Dendritic cell treated with granulocyte-macrophage colony-stimulating factor and Interleukin-4, amounts not matched to agents 40 ng/mL and 50 ng/mL, for 4 days (primary cell): ENCODE results near the gene TMCO4.
"Not testable (repeated sequence)": the region's sequence is repeated elsewhere in the genome, so short reads cannot be mapped to it uniquely, and the experiment has no call there.

Experiments
- H3K27ac Mint-ChIP-seq: one replicate; pipeline ENCODE4 v1.8.0; 2022; ENCODE audit warnings: mild to moderate bottlenecking, mixed read lengths
- H3K27me3 Mint-ChIP-seq: one replicate; pipeline ENCODE4 v1.8.0; 2022; ENCODE audit warnings: mild to moderate bottlenecking, mixed read lengths
- H3K36me3 Mint-ChIP-seq: one replicate; pipeline ENCODE4 v1.8.0; 2022; ENCODE audit warnings: low read depth, mixed read lengths
- H3K4me1 Mint-ChIP-seq: one replicate; pipeline ENCODE4 v1.8.0; 2022; ENCODE audit warnings: low read depth, mixed read lengths
- H3K4me3 Mint-ChIP-seq: one replicate; pipeline ENCODE4 v1.8.0; 2022; ENCODE audit warnings: mild to moderate bottlenecking, moderate library complexity, mixed read lengths
- H3K9me3 Mint-ChIP-seq: one replicate; pipeline ENCODE4 v1.8.0; 2022; ENCODE audit warnings: mixed read lengths
- intact Hi-C: fragments of 100-400 bp; cut with micrococcal nuclease; formaldehyde crosslinking; loops from one replicate; pipeline ENCODE4 v1.15.0; 2022

Gene TMCO4

DNA sequence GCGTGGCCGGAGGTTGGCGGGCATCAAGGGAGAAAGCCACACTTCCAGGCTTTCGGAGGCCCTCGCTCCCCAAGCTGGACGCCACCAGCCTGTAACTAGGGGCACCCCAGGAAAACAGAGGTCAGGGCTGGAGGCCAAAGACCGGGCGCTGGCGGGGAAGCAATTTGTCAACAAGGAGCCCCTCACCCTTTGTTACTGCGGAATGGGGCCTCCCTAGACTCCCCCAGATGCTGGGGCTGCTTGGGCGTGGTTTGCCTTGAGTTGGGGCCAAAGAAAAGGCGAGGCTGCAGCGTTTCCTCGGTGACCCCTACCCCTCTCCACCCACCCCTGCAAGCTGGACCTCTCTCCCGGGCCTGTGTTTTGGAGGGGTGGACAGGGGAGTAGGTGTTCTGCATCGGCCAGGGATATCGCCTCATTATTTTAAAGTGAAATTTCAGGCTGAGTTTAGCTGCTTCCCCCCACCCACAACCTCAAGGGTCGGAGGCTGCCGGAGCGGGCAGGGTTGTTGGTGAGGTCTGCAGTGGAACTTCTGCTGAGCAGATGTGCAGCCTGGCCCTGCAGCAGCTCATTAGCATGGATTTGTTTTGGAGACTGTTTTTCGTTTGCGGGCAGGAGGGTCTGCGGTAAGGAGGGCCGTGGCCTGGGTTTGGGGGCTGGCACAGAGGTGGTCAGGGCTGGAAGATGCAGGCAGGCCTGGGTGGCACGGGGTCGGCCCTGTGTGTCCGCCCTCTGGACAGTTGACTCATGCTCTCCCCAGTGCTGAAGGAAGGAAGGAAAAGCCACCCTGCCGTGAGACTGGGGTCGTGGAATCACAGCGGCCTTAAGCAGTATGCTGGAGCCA is 154.1 kb downstream of the TMCO4 start:
- H3K9me3 Mint-ChIP-seq, result no peaks in the 10 kb centered on the region
- H3K36me3 Mint-ChIP-seq, result no peaks in the 10 kb centered on the region
- peaks cover 81% of the 10 kb centered on the region for H3K27me3 Mint-ChIP-seq
- intact Hi-C loops, result no loop called here
- H3K4me1 Mint-ChIP-seq, result peaks cover 29% of the 10 kb centered on the region
- no peak overlapping the region for H3K4me3 Mint-ChIP-seq
- no peak overlapping the region for H3K27ac Mint-ChIP-seq

DNA sequence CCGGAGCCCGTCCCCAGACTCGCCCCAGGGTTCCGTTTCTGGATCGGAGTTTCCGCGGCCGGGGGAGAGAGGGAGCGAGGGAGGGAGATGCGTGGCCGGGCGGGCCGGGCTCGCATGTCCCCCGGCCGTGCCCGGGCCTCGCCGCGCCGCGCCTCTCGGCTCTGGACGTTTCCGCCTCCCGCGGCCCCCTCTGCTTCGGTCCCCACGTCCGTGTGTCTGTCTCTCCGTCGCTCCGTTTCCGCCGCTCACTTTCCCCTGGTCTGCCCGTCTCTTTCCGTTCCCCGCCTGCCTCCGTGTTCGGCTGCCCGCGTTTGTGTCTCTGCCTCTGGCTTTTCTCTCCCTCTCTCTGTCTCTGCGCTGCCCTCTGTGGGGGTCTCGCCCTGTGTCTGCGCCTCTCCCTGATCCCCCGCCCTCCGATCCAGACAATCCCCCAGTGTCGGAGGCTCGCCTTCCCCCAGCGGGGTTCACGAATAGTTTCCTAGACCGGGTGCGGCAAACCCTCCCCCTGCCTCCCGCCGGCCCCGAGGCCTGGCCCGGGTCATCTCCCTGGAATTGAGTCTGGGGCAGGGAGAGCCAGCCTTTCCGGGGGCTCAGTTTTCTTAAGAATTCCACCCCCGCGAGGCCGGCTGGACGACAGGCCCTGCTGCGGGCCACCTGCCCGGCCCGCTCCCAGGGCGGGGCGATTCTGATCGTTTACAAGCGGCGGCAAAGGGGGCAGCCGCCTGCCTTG is 154.9 kb downstream of the TMCO4 start:
- peaks cover 28% of the 10 kb centered on the region for H3K4me1 Mint-ChIP-seq

DNA sequence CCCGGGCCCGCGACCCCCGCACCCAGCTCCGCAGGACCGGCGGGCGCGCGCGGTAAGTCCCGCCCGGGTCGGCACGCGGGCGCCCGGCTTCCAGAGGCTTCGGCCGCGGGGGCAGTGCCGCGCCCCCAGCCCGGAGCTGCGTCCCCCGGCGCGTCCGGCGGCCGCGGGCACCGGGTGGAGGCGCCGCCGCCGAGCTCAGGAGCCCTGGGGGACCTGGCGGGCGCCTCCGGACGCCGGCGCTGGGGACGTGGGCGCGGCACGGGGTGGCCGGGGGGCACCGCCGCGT is 155.4 kb downstream of the TMCO4 start:
- Mint-ChIP-seq H3K4me3 (no peak overlapping the region), H3K27me3 (peaks cover 80% of the 10 kb centered on the region), H3K36me3 (no peaks in the 10 kb centered on the region)

More for the DNA sequence above, 154.9 kb downstream of the TMCO4 start:
- Mint-ChIP-seq H3K4me3 (peak overlapping the region; percentile 77), H3K36me3 (no peaks in the 10 kb centered on the region), H3K27me3 (peaks cover 79% of the 10 kb centered on the region), H3K27ac (peak overlapping the region; percentile 2), H3K9me3 (no peaks in the 10 kb centered on the region)
- intact Hi-C loops, result no loop called here

DNA sequence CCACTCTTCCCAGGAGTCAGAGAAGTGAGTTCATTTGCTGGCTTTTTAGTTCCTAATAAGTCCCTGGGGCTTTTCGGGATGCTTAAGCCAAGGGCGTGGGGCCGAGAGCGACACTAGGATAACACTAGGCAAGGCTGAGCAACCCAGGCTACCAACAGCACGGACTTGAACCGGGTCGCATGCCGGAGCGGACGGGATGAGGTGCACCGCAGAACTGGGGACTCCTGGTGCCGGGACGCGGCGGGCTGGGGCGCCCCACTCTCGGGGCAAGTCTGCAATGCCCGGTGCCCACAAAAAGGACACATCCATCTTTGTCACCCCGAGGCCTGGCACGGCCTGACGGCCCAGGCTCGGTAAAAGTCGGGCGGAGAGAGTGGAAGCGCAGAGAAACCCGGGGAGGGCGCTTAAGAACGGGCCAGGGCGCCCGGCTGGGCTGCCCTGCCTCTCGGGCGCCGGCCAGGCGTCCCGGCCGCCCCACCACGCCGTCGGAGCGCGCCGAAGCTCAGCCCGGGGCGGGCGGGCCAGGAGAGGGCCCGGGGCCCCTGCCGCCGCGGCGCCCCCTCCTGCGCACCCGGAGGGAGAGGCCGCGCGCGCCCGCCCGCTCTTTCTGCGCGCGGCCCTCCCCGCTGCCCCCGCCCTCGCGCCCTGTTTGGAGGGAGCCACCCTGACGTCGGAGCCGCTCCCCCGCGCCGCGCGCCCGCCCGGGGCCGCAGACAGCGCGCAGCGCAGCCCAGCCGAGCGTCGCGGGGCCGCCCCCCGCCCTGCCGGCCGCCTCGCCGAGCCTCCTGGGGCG is 155.9 kb downstream of the TMCO4 start, which contains the start of gene NBL1:
Gene NBL1 (plus strand): TSS at position 710 of the 793 bp plus-strand sequence. CDS start 10,720 bp downstream, outside the sequence.
- Mint-ChIP-seq H3K27me3 (peaks cover 81% of the 10 kb centered on the region), H3K4me3 (peak within 1 kb of the TSS; percentile 77), H3K36me3 (no peaks in the 10 kb centered on the region), H3K27ac (peak within 1 kb of the TSS; percentile 2), H3K9me3 (no peaks in the 10 kb centered on the region), H3K4me1 (peaks cover 28% of the 10 kb centered on the region)
- intact Hi-C loops, result no loop called here

More for the DNA sequence above, 155.4 kb downstream of the TMCO4 start:
- intact Hi-C loops, result no loop called here
- H3K4me1 Mint-ChIP-seq, result peaks cover 28% of the 10 kb centered on the region
- H3K27ac Mint-ChIP-seq, result no peak overlapping the region
- no peaks in the 10 kb centered on the region for H3K9me3 Mint-ChIP-seq

DNA sequence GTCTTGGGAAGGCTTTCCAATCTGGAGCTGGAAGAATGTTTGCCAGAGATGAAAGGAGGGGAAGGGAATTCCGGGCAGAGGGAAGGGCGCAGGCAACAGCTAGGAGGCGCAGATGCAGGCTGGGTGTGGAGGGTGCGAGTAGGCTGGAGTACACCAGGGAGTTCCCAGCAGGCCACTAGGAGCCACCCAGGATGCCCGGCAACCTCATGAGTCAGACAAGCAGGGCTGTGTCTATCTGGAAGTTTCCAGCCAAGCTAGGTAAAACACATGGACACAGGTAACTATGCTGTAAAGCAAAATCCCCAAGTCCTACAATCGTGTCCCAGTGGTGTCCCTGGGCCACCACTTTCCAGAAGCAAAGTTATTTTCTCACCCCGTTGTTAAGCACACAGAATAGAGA is 156.6 kb downstream of the TMCO4 start:
- no peaks in the 10 kb centered on the region for H3K9me3 Mint-ChIP-seq
- H3K27ac Mint-ChIP-seq, result no peak overlapping the region
- H3K4me1 Mint-ChIP-seq, result peaks cover 28% of the 10 kb centered on the region
- H3K36me3 Mint-ChIP-seq, result no peaks in the 10 kb centered on the region
- intact Hi-C loops, result no loop called here
- H3K4me3 Mint-ChIP-seq, result no peak overlapping the region
- peaks cover 79% of the 10 kb centered on the region for H3K27me3 Mint-ChIP-seq

DNA sequence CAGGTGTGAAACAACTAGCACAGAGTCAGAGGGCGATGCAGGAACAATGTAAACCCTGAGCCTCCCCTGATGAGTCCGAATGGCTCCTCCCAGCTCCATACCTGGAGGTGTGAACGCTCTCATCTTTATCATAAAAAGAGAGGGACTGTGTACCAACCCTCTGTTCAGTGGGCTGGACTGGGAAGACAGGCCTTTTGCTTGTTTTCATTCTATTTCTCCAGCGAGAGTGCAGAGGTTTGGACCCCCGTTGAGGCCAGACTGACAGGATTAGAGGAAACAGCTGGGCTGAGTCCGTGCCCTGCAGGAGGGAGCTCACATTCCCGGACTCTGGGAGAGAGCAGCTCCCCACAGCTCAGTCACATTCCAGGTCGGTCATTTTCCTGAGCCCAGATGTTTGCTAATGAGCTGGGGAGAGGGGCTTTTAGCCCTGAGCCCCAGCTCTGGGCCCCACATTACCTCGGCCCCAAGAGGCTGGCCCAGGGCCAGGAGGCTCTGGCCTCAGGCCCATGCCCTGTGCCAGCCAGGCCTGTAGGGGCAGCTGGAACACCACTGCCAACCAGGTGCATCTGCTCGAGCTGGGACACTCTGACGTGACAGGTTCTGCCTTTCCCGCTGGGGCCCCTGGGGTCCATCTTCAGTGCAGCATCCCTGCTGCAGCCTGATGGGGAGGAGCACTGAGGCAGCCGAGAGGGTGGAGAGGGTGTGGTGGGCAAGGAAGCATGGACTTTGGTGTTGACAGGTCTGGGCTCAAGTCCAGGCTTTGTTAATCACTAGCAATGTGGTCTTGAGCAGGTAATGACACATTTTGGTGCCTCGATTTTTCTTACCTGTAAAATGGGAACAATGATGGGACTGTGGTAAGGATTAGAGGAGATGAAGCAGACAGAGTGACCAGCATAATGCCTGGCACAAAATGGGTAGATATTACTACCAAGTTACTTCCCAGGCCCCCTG is 159.1 kb downstream of the TMCO4 start:
- Mint-ChIP-seq H3K36me3 (no peaks in the 10 kb centered on the region), H3K4me1 (peaks cover 17% of the 10 kb centered on the region), H3K27me3 (peaks cover 59% of the 10 kb centered on the region), H3K9me3 (no peaks in the 10 kb centered on the region), H3K4me3 (no peak overlapping the region), H3K27ac (no peak overlapping the region)
- intact Hi-C loops, result no loop called here

DNA sequence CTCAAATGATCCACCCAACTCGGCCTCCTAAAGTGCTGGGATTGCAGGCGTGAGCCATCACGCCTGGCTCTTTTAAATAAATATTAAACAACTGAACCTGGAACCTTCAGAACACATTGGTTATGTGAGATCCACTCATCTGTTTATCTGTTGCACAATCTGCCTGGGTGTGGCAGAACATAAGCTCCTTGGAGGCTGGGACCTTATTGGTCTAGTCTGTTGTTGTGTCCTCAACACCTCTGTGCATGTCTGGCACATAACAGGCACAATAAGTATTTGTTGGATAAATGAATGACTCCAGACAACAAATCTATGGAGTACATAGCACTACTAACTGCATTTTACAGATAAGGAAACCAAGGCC is 159.7 kb downstream of the TMCO4 start:
- H3K36me3 Mint-ChIP-seq, result no peaks in the 10 kb centered on the region
- intact Hi-C loops, result no loop called here
- H3K27me3 Mint-ChIP-seq, result peaks cover 53% of the 10 kb centered on the region
- H3K27ac Mint-ChIP-seq, result no peak overlapping the region
- H3K4me1 Mint-ChIP-seq, result peaks cover 14% of the 10 kb centered on the region
- no peak overlapping the region for H3K4me3 Mint-ChIP-seq
- H3K9me3 Mint-ChIP-seq, result no peaks in the 10 kb centered on the region

DNA sequence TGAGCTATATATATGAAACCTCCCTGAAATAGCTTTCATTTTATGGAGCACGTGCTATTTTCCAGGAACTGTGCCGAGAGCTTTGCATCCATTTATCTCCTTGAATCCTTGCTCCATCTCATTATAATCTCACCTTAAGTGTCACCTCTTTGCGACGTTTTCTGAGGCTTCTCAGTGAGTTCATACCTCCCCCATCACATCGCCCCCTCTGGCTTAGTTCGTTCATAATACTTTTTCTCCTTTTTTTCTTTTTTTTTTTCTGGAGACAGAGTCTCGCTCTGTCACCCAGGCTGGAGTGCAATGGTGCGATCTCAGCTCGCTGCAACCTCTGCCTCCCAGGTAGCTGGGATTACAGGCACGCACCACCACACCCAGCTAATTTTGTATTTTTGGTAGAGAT is 160.5 kb downstream of the TMCO4 start:
- H3K36me3 Mint-ChIP-seq, H3K4me3 Mint-ChIP-seq, intact Hi-C loops, H3K4me1 Mint-ChIP-seq, H3K27ac Mint-ChIP-seq, H3K9me3 Mint-ChIP-seq: not testable (repeated sequence)
- peaks cover 49% of the 10 kb centered on the region for H3K27me3 Mint-ChIP-seq

DNA sequence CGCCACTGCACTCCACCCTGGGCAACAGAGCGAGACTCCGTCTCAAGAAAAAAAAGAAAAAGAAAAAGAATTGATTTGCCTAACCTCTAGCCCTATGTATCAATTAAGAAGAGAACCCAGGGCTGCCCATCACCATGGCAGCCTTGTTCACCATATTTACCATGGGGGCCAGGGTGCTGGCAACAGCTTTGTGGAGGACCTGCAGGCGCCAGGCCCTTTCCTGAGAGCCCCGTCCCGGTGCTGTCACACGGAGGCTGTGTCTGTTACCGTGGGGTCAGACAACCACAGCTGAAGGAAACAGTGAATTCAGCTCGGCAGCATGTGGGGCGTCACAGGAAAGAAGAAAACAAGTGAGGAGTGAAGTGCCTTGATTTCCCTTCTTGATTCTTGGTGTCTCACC is 162.1 kb downstream of the TMCO4 start:
- Mint-ChIP-seq H3K36me3 (no peaks in the 10 kb centered on the region), H3K4me1 (no peaks in the 10 kb centered on the region), H3K27ac (no peak overlapping the region), H3K9me3 (no peaks in the 10 kb centered on the region), H3K4me3 (no peak overlapping the region), H3K27me3 (peaks cover 37% of the 10 kb centered on the region)
- intact Hi-C loops, result no loop called here

DNA sequence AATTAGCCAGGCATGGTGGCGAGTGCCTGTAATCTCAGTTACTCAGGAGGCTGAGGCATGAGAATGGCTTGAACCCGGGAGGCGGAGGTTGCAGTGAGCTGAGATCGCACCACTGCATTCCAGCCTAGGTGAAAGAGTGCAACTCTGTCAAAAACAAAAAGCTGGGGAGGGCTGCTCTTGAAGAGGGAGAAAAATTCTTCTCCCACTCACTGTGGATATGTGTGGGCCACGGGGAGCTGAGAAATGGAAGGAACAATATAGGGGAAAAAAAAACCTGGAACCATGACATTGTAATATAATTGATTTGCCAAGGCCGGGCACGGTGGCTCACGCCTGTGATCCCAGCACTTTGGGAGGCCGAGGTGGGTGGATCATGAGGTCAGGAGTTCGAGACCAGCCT is 163.0 kb downstream of the TMCO4 start:
- H3K27ac Mint-ChIP-seq, intact Hi-C loops, H3K4me3 Mint-ChIP-seq, H3K36me3 Mint-ChIP-seq, H3K9me3 Mint-ChIP-seq, H3K4me1 Mint-ChIP-seq: not testable (repeated sequence)
- peaks cover 29% of the 10 kb centered on the region for H3K27me3 Mint-ChIP-seq

DNA sequence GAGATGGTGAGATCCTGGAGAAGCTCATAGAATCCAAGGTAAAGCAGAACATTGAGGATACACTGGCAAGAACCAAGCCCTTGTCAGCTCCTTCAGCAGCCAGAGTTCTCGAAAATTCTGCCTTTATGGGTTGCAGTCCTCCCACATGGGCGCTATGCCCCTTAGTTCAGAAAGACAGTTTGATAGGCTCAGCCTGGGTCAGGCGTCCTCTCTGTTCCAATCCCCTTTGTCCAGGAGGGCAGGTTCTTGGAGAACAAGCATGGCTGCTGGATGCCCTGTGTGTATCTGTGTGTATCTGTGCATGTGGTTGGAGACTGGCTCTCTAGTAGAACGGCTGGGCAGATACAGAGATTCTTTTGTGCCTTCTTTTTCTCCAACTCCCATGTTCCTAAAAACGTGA is 163.7 kb downstream of the TMCO4 start:
- H3K4me3 Mint-ChIP-seq, result no peak overlapping the region
- intact Hi-C loops, result no loop called here
- no peaks in the 10 kb centered on the region for H3K9me3 Mint-ChIP-seq
- peaks cover 22% of the 10 kb centered on the region for H3K27me3 Mint-ChIP-seq
- H3K4me1 Mint-ChIP-seq, result no peaks in the 10 kb centered on the region
- no peak overlapping the region for H3K27ac Mint-ChIP-seq
- no peaks in the 10 kb centered on the region for H3K36me3 Mint-ChIP-seq

DNA sequence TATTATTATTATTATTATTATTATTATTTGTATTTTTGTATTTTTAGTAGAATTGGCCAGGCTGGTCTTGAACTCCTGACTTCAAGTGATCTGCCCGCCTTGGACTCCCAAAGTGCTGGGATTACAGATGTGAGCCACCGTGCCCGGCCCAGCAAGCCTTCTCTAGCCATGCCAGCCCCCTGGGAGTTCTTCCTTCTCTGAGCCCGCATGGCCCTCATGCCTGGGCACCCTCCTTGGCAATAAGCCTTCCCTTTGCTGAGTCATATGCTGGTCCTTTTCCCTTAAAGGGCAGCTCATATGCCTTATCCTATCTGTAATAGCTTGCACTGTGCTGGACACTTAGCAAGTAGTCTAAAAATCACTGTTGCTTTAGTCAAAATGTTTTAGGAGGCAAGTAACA is 164.1 kb downstream of the TMCO4 start:
- Mint-ChIP-seq H3K27me3 (peaks cover 18% of the 10 kb centered on the region), H3K27ac (no peak overlapping the region), H3K4me3 (no peak overlapping the region), H3K9me3 (no peaks in the 10 kb centered on the region), H3K36me3 (no peaks in the 10 kb centered on the region), H3K4me1 (no peaks in the 10 kb centered on the region)
- intact Hi-C loops, result no loop called here

DNA sequence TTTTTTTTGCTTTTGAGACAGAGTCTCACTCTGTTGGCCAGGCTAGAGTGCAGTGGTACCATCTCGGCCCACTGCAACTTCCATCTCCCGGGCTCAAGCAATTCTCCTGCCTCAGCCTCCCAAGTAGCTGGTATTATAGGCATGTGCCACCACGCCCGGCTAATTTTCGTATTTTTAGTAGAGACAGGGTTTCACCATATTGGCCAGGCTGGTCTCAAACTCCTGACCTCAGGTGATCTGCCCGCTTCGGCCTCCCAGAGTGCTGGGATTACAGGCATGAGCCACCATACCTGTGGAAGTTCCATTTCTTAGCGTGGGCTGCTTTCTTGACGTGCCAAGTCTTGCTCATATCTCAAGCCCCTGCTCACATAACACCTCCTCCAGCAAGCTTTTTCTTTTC is 164.7 kb downstream of the TMCO4 start:
- H3K4me3 Mint-ChIP-seq, H3K36me3 Mint-ChIP-seq, H3K4me1 Mint-ChIP-seq, H3K9me3 Mint-ChIP-seq, intact Hi-C loops, H3K27ac Mint-ChIP-seq: not testable (repeated sequence)
- H3K27me3 Mint-ChIP-seq, result peaks cover 12% of the 10 kb centered on the region
